ENCODE results near the gene SMLR1.

The SMLR1 gene

GRCh38 chr6:130822736-130823135, 4.5 kb upstream of the SMLR1 start:
- FAIRE-seq: no peak
- no peak for DNase-seq (ENCODE audit: extremely low spot score, insufficient read length, low read depth)

GRCh38 chr6:130824978-130825694, 2.1 kb upstream of the SMLR1 start:
- FAIRE-seq: no peak
- DNase-seq (ENCODE audit: extremely low spot score, insufficient read length, low read depth): no peak

GRCh38 chr6:130825772-130826441, 1.3 kb upstream of the SMLR1 start:
- FAIRE-seq (peak; percentile 35), DNase-seq (ENCODE audit: extremely low spot score, insufficient read length, low read depth) (no peak)

GRCh38 chr6:130826442-130827246, 562 bp upstream of the SMLR1 start:
- FAIRE-seq (no peak), DNase-seq (ENCODE audit: extremely low spot score, insufficient read length, low read depth) (no peak)

- no peak for FAIRE-seq
- DNase-seq (ENCODE audit: extremely low spot score, insufficient read length, low read depth): no peak
Observed at GRCh38 chr6:130829333-130829910, 2.2 kb downstream of the SMLR1 start.

- DNase-seq (ENCODE audit: extremely low spot score, insufficient read length, low read depth): no peak
Observed at GRCh38 chr6:130831607-130832006, 4.4 kb downstream of the SMLR1 start.

GRCh38 chr6:130833569-130833968, 6.4 kb downstream of the SMLR1 start:
- FAIRE-seq (no peak), DNase-seq (ENCODE audit: extremely low spot score, insufficient read length, low read depth) (no peak)

More at GRCh38 chr6:130831607-130832006, 4.4 kb downstream of the SMLR1 start:
- no peak for FAIRE-seq

- FAIRE-seq (no peak), DNase-seq (ENCODE audit: extremely low spot score, insufficient read length, low read depth) (no peak)
Observed at GRCh38 chr6:130834482-130835251, 7.5 kb downstream of the SMLR1 start.

- DNase-seq (ENCODE audit: extremely low spot score, insufficient read length, low read depth) (no peak), FAIRE-seq (no peak)
Observed at GRCh38 chr6:130836055-130836640, 8.9 kb downstream of the SMLR1 start.

- no peak for FAIRE-seq
- no peak for DNase-seq (ENCODE audit: extremely low spot score, insufficient read length, low read depth)
Observed at GRCh38 chr6:130837067-130837466, 9.9 kb downstream of the SMLR1 start.

- FAIRE-seq (no peak), DNase-seq (ENCODE audit: extremely low spot score, insufficient read length, low read depth) (no peak)
Observed at GRCh38 chr6:130838250-130838860, 11.1 kb downstream of the SMLR1 start.

- FAIRE-seq (no peak), DNase-seq (ENCODE audit: extremely low spot score, insufficient read length, low read depth) (no peak)
Observed at GRCh38 chr6:130838951-130839350, 11.7 kb downstream of the SMLR1 start.

GRCh38 chr6:130839379-130839778, 12.2 kb downstream of the SMLR1 start:
- no peak for DNase-seq (ENCODE audit: extremely low spot score, insufficient read length, low read depth)
- no peak for FAIRE-seq

GRCh38 chr6:130840050-130840449, 12.8 kb downstream of the SMLR1 start:
- DNase-seq (ENCODE audit: extremely low spot score, insufficient read length, low read depth) (no peak), FAIRE-seq (no peak)

GRCh38 chr6:130841128-130841728, 14.0 kb downstream of the SMLR1 start:
- DNase-seq (ENCODE audit: extremely low spot score, insufficient read length, low read depth) (no peak), FAIRE-seq (no peak)

- peak; percentile 2 for DNase-seq (ENCODE audit: extremely low spot score, insufficient read length, low read depth)
- peak; percentile 81 for FAIRE-seq
Observed at GRCh38 chr6:130843575-130844320, 16.5 kb downstream of the SMLR1 start.

GRCh38 chr6:130846501-130846900, 19.3 kb downstream of the SMLR1 start:
- FAIRE-seq: no peak
- DNase-seq (ENCODE audit: extremely low spot score, insufficient read length, low read depth): no peak

Measured in GM18507 (cell line).